Measurements from ENCODE around the gene RNF220. TPM values are rescaled to one million over a fixed set of nuclear protein-coding genes. Genes with fewer than 3 reads are reported as not detected.

RNF220 gene
- total and polyA plus RNA-seq, 9 of the 15 experiments (the other 6 are each of a cell fraction or from before 2014, with no cell fraction given) = 5.1 to 117 (median 66.9) TPM

GRCh38 chr1:44418022-44418673, 13.1 kb downstream of the RNF220 start (continued):
- TF ChIP-seq SAP30 (IDR thresholded peaks at IDR 0.05; ENCODE audit: borderline replicate concordance, insufficient read depth, low read depth, low read length, poor library complexity, severe bottlenecking) (no peak), ZNF24 (IDR thresholded peaks at IDR 0.05) (no peak), ZNF785 (CRISPR knock-in tag; IDR thresholded peaks at IDR 0.05) (no peak), ZNF408 (CRISPR knock-in tag; IDR thresholded peaks at IDR 0.05; ENCODE audit: low read depth) (no peak), ELF1 (tag; IDR thresholded peaks at IDR 0.05) (no peak), L3MBTL2 (IDR thresholded peaks at IDR 0.05) (no peak), SIRT6 (IDR thresholded peaks at IDR 0.05; ENCODE audit: low read depth, low read length) (no peak), ZC3H4 (CRISPR knock-in tag; IDR thresholded peaks at IDR 0.05; ENCODE audit: borderline replicate concordance) (no peak), ZFP30 (CRISPR knock-in tag; IDR thresholded peaks at IDR 0.05; ENCODE audit: borderline replicate concordance) (no peak), NCOA2 (IDR thresholded peaks at IDR 0.05; ENCODE audit: partially characterized antibody in 2 of 2) (no peak)

- Histone ChIP-seq H4K20me1 (replicated peaks; ENCODE audit: control insufficient read depth, insufficient read depth, low read length) (0 out of 2 replicates have a peak, but pooled peaks cover 9% of the 10 kb centered on the region), H3K9me3 (replicated peaks; ENCODE audit: control insufficient read depth, insufficient read depth, low read depth, low read length) (no peaks in the 10 kb centered on the region), H3K4me3 (no peak overlapping the region), H3K4me1 (replicated peaks in 1 of 2; ENCODE audit: control insufficient read depth in 2 of 2, insufficient read depth in 2 of 2, low read length in 2 of 2) (peaks cover 0 to 14% of the 10 kb centered on the region in 2 experiments; a peak in 1 of 5 replicates), H3K9me1 (ENCODE audit: control insufficient read depth, insufficient read depth, low read length) (no peaks in the 10 kb centered on the region), H3K4me2 (ENCODE audit: insufficient read depth, low read length) (no peak overlapping the region), H3K27ac (ENCODE audit: extremely low read depth, low read depth, low read length) (no peak overlapping the region), H3K36me3 (ENCODE audit: control insufficient read depth, insufficient read depth, low read length) (no peaks in the 10 kb centered on the region), H3K27me3 (ENCODE audit: control insufficient read depth in 2 of 2, insufficient read depth in 2 of 2, low read length in 2 of 2) (peaks cover 53 to 77% of the 10 kb centered on the region in 2 experiments), H3K79me2 (ENCODE audit: control insufficient read depth, insufficient read depth, low read length) (no peaks in the 10 kb centered on the region), H3K9ac (ENCODE audit: insufficient read depth in 1 of 2, low read depth in 2 of 2, low read length in 2 of 2) (no peak overlapping the region), H2AFZ (ENCODE audit: low read depth, low read length) (no peak overlapping the region)
- intact Hi-C loops (cut with micrococcal nuclease) = no loop called here
- DNase-seq (ENCODE audit: extremely low read depth in 1 of 4, low spot score in 3 of 4) (no peak), ATAC-seq (no peak), FAIRE-seq (no peak)
- ChIA-PET POLR2A (no interaction called here), CTCF (ENCODE audit: low intra/inter-chr PET ratio) (no interaction called here)
- in situ Hi-C loops (cut with MboI) = no loop called here
- WGBS (ENCODE audit: insufficient coverage, low coverage, missing lambda C conversion rate) = 2% methylated on average over 3 of the region's 3 CpGs
- no TSS peak for BruUV-seq (replicated peaks)
- TF ChIP-seq ESRRB (CRISPR knock-in tag; IDR thresholded peaks at IDR 0.05; ENCODE audit: borderline replicate concordance) = no peak
- peak; percentile 16 for TF ChIP-seq ZFP36 (IDR thresholded peaks at IDR 0.05; ENCODE audit: low read depth, low read length, partially characterized antibody)
- TF ChIP-seq CBX8 (IDR thresholded peaks at IDR 0.05; ENCODE audit: borderline replicate concordance, extremely low read depth, low read depth, low read length, poor library complexity, severe bottlenecking) = peak; percentile 62
- TF ChIP-seq ATF4 (CRISPR knock-in tag; IDR thresholded peaks at IDR 0.05) = no peak
- TF ChIP-seq SLC30A9 (CRISPR knock-in tag; IDR thresholded peaks at IDR 0.05) = no peak
- 0 out of 2 replicates have a peak, but pooled peaks have one; percentile 13 for TF ChIP-seq RNF2 (IDR thresholded peaks at IDR 0.05)
- no peak for TF ChIP-seq ATF7 (IDR thresholded peaks at IDR 0.05)
These were observed 14.8 kb downstream of the RNF220 start for GRCh38 chr1:44419901-44420300.

Data from K562 (cell line).